ENCODE results near the gene GMPR.

Gene GMPR

DNA sequence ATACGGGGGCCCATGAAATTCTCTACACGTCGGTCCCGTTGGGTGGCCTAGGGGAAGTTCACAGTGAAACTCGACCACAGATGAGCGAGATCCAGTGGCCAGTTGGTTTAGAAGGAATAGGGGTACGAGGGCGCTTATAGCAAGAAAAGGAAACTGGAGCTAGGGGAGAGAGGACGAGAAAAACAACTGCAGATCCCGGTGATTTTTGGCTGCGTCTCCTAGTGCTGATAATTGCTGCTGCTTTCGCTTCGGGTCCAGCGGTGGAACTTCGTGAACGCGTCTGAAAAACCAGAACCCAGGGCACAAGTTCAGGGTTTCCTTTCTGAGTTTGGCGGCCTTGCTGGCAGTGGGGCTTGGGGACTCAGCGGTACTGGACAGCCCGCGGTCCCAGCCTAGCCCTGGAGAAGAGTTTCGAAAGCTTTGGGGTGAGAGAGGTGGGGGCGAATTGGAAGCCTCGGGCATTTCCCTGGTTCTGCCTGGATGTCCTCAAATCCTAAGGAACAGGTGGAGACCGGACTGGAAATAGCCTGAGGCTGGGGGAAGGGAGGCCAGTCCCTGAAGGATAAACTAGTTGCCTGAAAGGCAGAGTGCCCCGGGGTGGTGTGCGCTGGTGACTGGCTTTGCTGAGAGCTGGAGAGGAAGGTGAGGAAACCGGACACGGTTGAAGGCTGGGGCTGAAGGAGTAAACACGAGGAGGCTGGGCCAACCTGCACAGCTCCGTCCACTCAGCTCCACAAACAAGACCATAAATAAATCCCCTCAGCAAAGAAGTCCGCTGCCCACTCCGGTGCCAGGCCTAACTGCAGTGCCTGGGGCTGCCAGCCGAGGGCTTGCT, 793 bp downstream of the GMPR start:
- Histone ChIP-seq H3K18ac (ENCODE audit: low read length) (peak overlapping the region; percentile 82), H3K79me1 (ENCODE audit: low read length) (no peaks in the 10 kb centered on the region), H3K36me3 (ENCODE audit: control insufficient read depth, insufficient read depth, low read length) (no peaks in the 10 kb centered on the region), H3K9ac (ENCODE audit: low read length) (peak overlapping the region; percentile 72), H2BK120ac (ENCODE audit: low read depth, low read length) (no peak overlapping the region), H3K4ac (ENCODE audit: low read depth, low read length) (peak overlapping the region; percentile 38), H4K8ac (ENCODE audit: low read depth, low read length) (no peak overlapping the region), H3K4me2 (ENCODE audit: low read length) (peak overlapping the region; percentile 97), H3K4me1 (ENCODE audit: control insufficient read depth, low read depth, low read length) (no peaks in the 10 kb centered on the region), H4K5ac (ENCODE audit: low read length) (no peak overlapping the region), H2BK15ac (replicated peaks; ENCODE audit: low read depth) (no peak overlapping the region), H2AK5ac (ENCODE audit: low read length) (no peak overlapping the region), H3K27ac (ENCODE audit: low read depth, low read length) (no peak overlapping the region), H3K27me3 (ENCODE audit: insufficient read depth, low read length, poor library complexity) (peaks cover 7% of the 10 kb centered on the region), H3K23ac (ENCODE audit: low read length) (no peak overlapping the region), H2BK5ac (ENCODE audit: low read length) (no peak overlapping the region), H3K79me2 (ENCODE audit: control insufficient read depth, insufficient read depth, low read length) (no peaks in the 10 kb centered on the region), H3K4me3 (ENCODE audit: low read length) (peak overlapping the region; percentile 45), H3K56ac (ENCODE audit: low read length) (peak overlapping the region; percentile 80)
- WGBS (ENCODE audit: extremely low coverage, insufficient coverage, low lambda C conversion rate): no CpG with 5 or more reads among the region's 34 CpGs
- DNase-seq: peak; percentile 73

DNA sequence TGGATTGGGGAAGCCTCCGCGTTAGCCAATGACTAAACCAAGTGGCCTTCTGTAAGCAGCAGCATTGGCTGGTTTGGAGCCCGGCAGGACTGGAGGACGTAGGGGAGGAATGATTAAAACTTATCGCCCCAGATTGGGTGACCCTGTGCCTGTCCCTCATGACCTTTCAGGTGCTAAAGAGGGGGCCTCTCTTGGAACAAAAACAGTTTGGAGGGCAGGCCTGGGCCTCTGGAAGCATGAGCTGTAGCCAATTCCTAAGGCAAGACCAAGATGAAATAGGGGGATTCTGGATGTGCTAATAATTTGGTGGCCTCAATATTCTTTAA, 1.4 kb downstream of the GMPR start:
- no peak overlapping the region for H2BK5ac ChIP-seq (ENCODE audit: low read length)
- no peak overlapping the region for H4K8ac ChIP-seq (ENCODE audit: low read depth, low read length)
- H3K36me3 ChIP-seq (ENCODE audit: control insufficient read depth, insufficient read depth, low read length): no peaks in the 10 kb centered on the region
- H3K4me1 ChIP-seq (ENCODE audit: control insufficient read depth, low read depth, low read length): no peaks in the 10 kb centered on the region
- no peak overlapping the region for H4K5ac ChIP-seq (ENCODE audit: low read length)
- no peak overlapping the region for H3K27ac ChIP-seq (ENCODE audit: low read depth, low read length)
- H3K4ac ChIP-seq (ENCODE audit: low read depth, low read length): no peak overlapping the region
- no peak overlapping the region for H2BK15ac ChIP-seq (replicated peaks; ENCODE audit: low read depth)
- DNase-seq: peak; percentile 84
- no peak overlapping the region for H3K18ac ChIP-seq (ENCODE audit: low read length)
- peak overlapping the region; percentile 24 for H3K9ac ChIP-seq (ENCODE audit: low read length)
- no peak overlapping the region for H2AK5ac ChIP-seq (ENCODE audit: low read length)
- H3K79me1 ChIP-seq (ENCODE audit: low read length): no peaks in the 10 kb centered on the region
- H3K79me2 ChIP-seq (ENCODE audit: control insufficient read depth, insufficient read depth, low read length): no peaks in the 10 kb centered on the region
- peaks cover 7% of the 10 kb centered on the region for H3K27me3 ChIP-seq (ENCODE audit: insufficient read depth, low read length, poor library complexity)
- H3K4me3 ChIP-seq (ENCODE audit: low read length): no peak overlapping the region
- no peak overlapping the region for H2BK120ac ChIP-seq (ENCODE audit: low read depth, low read length)
- no CpG with 5 or more reads among the region's 5 CpGs for WGBS (ENCODE audit: extremely low coverage, insufficient coverage, low lambda C conversion rate)
- H3K23ac ChIP-seq (ENCODE audit: low read length): no peak overlapping the region
- H3K56ac ChIP-seq (ENCODE audit: low read length): peak overlapping the region; percentile 80
- no peak overlapping the region for H3K4me2 ChIP-seq (ENCODE audit: low read length)

GRCh38 chr6:16240589-16241320, 2.4 kb downstream of the GMPR start:
- peaks cover 7% of the 10 kb centered on the region for H3K27me3 ChIP-seq (ENCODE audit: insufficient read depth, low read length, poor library complexity)
- H3K56ac ChIP-seq (ENCODE audit: low read length): no peak overlapping the region
- no peak overlapping the region for H2BK120ac ChIP-seq (ENCODE audit: low read depth, low read length)
- no peak overlapping the region for H4K5ac ChIP-seq (ENCODE audit: low read length)
- H3K4ac ChIP-seq (ENCODE audit: low read depth, low read length): no peak overlapping the region
- no peak overlapping the region for H2AK5ac ChIP-seq (ENCODE audit: low read length)
- H3K23ac ChIP-seq (ENCODE audit: low read length): no peak overlapping the region
- no peak for DNase-seq
- no peak overlapping the region for H3K9ac ChIP-seq (ENCODE audit: low read length)
- H3K79me1 ChIP-seq (ENCODE audit: low read length): no peaks in the 10 kb centered on the region
- no peak overlapping the region for H3K4me3 ChIP-seq (ENCODE audit: low read length)
- H3K36me3 ChIP-seq (ENCODE audit: control insufficient read depth, insufficient read depth, low read length): no peaks in the 10 kb centered on the region
- H3K4me1 ChIP-seq (ENCODE audit: control insufficient read depth, low read depth, low read length): peaks cover 3% of the 10 kb centered on the region
- H3K79me2 ChIP-seq (ENCODE audit: control insufficient read depth, insufficient read depth, low read length): no peaks in the 10 kb centered on the region
- no CpG with 5 or more reads among the region's 12 CpGs for WGBS (ENCODE audit: extremely low coverage, insufficient coverage, low lambda C conversion rate)
- no peak overlapping the region for H3K27ac ChIP-seq (ENCODE audit: low read depth, low read length)
- no peak overlapping the region for H3K18ac ChIP-seq (ENCODE audit: low read length)
- no peak overlapping the region for H3K4me2 ChIP-seq (ENCODE audit: low read length)
- H2BK5ac ChIP-seq (ENCODE audit: low read length): no peak overlapping the region
- no peak overlapping the region for H4K8ac ChIP-seq (ENCODE audit: low read depth, low read length)
- H2BK15ac ChIP-seq (replicated peaks; ENCODE audit: low read depth): no peak overlapping the region

- Histone ChIP-seq H2BK15ac (replicated peaks; ENCODE audit: low read depth) (no peak overlapping the region), H3K56ac (ENCODE audit: low read length) (no peak overlapping the region), H3K9ac (ENCODE audit: low read length) (no peak overlapping the region), H3K27me3 (ENCODE audit: insufficient read depth, low read length, poor library complexity) (peaks cover 7% of the 10 kb centered on the region), H3K79me1 (ENCODE audit: low read length) (no peaks in the 10 kb centered on the region), H3K4me1 (ENCODE audit: control insufficient read depth, low read depth, low read length) (peaks cover 3% of the 10 kb centered on the region), H4K5ac (ENCODE audit: low read length) (no peak overlapping the region), H2BK120ac (ENCODE audit: low read depth, low read length) (no peak overlapping the region), H3K4me2 (ENCODE audit: low read length) (no peak overlapping the region), H3K4ac (ENCODE audit: low read depth, low read length) (no peak overlapping the region), H4K8ac (ENCODE audit: low read depth, low read length) (no peak overlapping the region), H3K36me3 (ENCODE audit: control insufficient read depth, insufficient read depth, low read length) (no peaks in the 10 kb centered on the region), H2AK5ac (ENCODE audit: low read length) (no peak overlapping the region), H3K79me2 (ENCODE audit: control insufficient read depth, insufficient read depth, low read length) (no peaks in the 10 kb centered on the region), H3K23ac (ENCODE audit: low read length) (no peak overlapping the region), H3K18ac (ENCODE audit: low read length) (no peak overlapping the region), H3K4me3 (ENCODE audit: low read length) (no peak overlapping the region), H3K27ac (ENCODE audit: low read depth, low read length) (no peak overlapping the region), H2BK5ac (ENCODE audit: low read length) (no peak overlapping the region)
- DNase-seq: no peak
- no CpG with 5 or more reads among the region's 4 CpGs for WGBS (ENCODE audit: extremely low coverage, insufficient coverage, low lambda C conversion rate)
Measured at GRCh38 chr6:16241321-16241689, 2.9 kb downstream of the GMPR start.

GRCh38 chr6:16243055-16243454, 4.7 kb downstream of the GMPR start:
- H4K8ac ChIP-seq (ENCODE audit: low read depth, low read length): no peak overlapping the region
- no peak overlapping the region for H2BK15ac ChIP-seq (replicated peaks; ENCODE audit: low read depth)
- WGBS (ENCODE audit: extremely low coverage, insufficient coverage, low lambda C conversion rate): no CpG with 5 or more reads among the region's 8 CpGs
- no peak overlapping the region for H3K56ac ChIP-seq (ENCODE audit: low read length)
- no peak overlapping the region for H2BK120ac ChIP-seq (ENCODE audit: low read depth, low read length)
- no peak overlapping the region for H3K9ac ChIP-seq (ENCODE audit: low read length)
- no peak overlapping the region for H3K23ac ChIP-seq (ENCODE audit: low read length)
- H3K4ac ChIP-seq (ENCODE audit: low read depth, low read length): no peak overlapping the region
- H3K18ac ChIP-seq (ENCODE audit: low read length): no peak overlapping the region
- H3K4me3 ChIP-seq (ENCODE audit: low read length): no peak overlapping the region
- no peaks in the 10 kb centered on the region for H3K79me2 ChIP-seq (ENCODE audit: control insufficient read depth, insufficient read depth, low read length)
- no peak overlapping the region for H3K27ac ChIP-seq (ENCODE audit: low read depth, low read length)
- no peaks in the 10 kb centered on the region for H3K79me1 ChIP-seq (ENCODE audit: low read length)
- H4K5ac ChIP-seq (ENCODE audit: low read length): no peak overlapping the region
- H2BK5ac ChIP-seq (ENCODE audit: low read length): no peak overlapping the region
- H3K27me3 ChIP-seq (ENCODE audit: insufficient read depth, low read length, poor library complexity): peaks cover 5% of the 10 kb centered on the region
- H2AK5ac ChIP-seq (ENCODE audit: low read length): no peak overlapping the region
- DNase-seq: no peak
- peaks cover 3% of the 10 kb centered on the region for H3K4me1 ChIP-seq (ENCODE audit: control insufficient read depth, low read depth, low read length)
- H3K4me2 ChIP-seq (ENCODE audit: low read length): no peak overlapping the region
- no peaks in the 10 kb centered on the region for H3K36me3 ChIP-seq (ENCODE audit: control insufficient read depth, insufficient read depth, low read length)

Measured in mesendoderm (in vitro differentiated cells).